ENCODE data around the gene ASB9. TPM values are rescaled to one million over a fixed set of nuclear protein-coding genes. Genes with fewer than 3 reads are reported as not detected.
"Not testable (repeated sequence)": the region's sequence is repeated elsewhere in the genome, so short reads cannot be mapped to it uniquely, and the experiment has no call there.

The ASB9 gene
- total RNA-seq, 1 experiment from 2014 or later: 5.7 TPM

- ChIA-PET POLR2A (ENCODE audit: unreplicated experiment) (no interaction called here), CTCF (no interaction called here)
- no peaks in the 10 kb centered on the region for H3K27me3 ChIP-seq (ENCODE audit: insufficient read depth, low read depth)
- H3K79me2 ChIP-seq (ENCODE audit: low read depth): no peaks in the 10 kb centered on the region
- H4K20me1 ChIP-seq (ENCODE audit: insufficient read depth): no peaks in the 10 kb centered on the region
- H2AFZ ChIP-seq: no peak overlapping the region
- no peak overlapping the region for H3K4me3 ChIP-seq
- intact Hi-C loops (cut with micrococcal nuclease; ENCODE audit: unreplicated experiment): no loop called here
- H3K27ac ChIP-seq: no peak overlapping the region
- no peak for DNase-seq
- no peak overlapping the region for H3K4me2 ChIP-seq
- no peaks in the 10 kb centered on the region for H3K36me3 ChIP-seq (ENCODE audit: low read depth)
- H3K4me1 ChIP-seq (replicated peaks; ENCODE audit: insufficient read depth): no peaks in the 10 kb centered on the region
- no peaks in the 10 kb centered on the region for H3K9me3 ChIP-seq (ENCODE audit: insufficient read depth, low read depth)
- H3F3A ChIP-seq (ENCODE audit: insufficient read depth, low read depth): no peaks in the 10 kb centered on the region
- no TSS peak for BruUV-seq (replicated peaks)
- TF ChIP-seq, protein P1, sequence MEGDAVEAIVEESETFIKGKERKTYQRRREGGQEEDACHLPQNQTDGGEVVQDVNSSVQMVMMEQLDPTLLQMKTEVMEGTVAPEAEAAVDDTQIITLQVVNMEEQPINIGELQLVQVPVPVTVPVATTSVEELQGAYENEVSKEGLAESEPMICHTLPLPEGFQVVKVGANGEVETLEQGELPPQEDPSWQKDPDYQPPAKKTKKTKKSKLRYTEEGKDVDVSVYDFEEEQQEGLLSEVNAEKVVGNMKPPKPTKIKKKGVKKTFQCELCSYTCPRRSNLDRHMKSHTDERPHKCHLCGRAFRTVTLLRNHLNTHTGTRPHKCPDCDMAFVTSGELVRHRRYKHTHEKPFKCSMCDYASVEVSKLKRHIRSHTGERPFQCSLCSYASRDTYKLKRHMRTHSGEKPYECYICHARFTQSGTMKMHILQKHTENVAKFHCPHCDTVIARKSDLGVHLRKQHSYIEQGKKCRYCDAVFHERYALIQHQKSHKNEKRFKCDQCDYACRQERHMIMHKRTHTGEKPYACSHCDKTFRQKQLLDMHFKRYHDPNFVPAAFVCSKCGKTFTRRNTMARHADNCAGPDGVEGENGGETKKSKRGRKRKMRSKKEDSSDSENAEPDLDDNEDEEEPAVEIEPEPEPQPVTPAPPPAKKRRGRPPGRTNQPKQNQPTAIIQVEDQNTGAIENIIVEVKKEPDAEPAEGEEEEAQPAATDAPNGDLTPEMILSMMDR (conservative IDR thresholded peaks at IDR 0.05): no peak
- TF ChIP-seq EZH2 (IDR thresholded peaks at IDR 0.05; ENCODE audit: low read depth): no peak
- H3K9me2 ChIP-seq (ENCODE audit: insufficient read depth): no peaks in the 10 kb centered on the region
Observed at GRCh38 chrX:15203694-15204093, 66.2 kb downstream of the ASB9 start.

DNA sequence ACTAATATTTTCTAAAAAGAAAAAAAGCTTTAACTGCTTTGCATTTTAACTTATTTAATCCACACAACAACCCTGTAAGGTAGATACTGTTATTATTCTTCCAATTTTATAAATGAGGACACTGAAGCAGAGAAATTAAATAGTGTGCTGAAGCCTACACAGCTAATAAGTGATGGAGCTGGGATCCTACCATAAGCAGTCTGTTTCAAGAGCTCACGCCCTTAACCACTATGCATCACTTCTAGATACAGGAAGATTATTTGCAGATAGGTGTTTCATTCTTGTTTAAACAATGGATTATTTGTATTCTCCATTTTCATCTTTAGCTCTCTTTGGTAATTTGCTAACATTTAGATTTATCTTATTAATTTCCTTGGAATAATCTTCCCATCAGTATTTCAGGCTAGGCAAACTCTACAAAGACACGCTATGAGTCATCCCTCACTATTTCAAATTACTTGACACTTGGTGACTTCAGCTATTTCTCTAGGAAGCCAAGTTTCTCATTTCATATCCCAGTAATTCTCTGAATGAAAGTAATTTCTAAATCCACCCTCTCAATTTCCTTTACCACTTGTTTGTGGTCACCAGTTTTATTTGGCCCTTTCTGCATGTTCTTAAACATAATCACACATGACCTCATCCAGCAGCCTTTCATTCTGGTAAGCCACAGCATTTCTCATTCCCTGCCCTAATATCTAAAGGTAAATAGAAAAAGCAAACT lies 67.3 kb downstream of the ASB9 start:
- no TSS peak for BruUV-seq (replicated peaks)
- no peak for TF ChIP-seq EZH2 (IDR thresholded peaks at IDR 0.05; ENCODE audit: low read depth)
- TF ChIP-seq, protein P1 (conservative IDR thresholded peaks at IDR 0.05): no peak
- no peak for DNase-seq
- Histone ChIP-seq H3K4me2 (no peak overlapping the region), H3K27ac (no peak overlapping the region), H2AFZ (no peak overlapping the region), H4K20me1 (ENCODE audit: insufficient read depth) (no peaks in the 10 kb centered on the region), H3K9me2 (ENCODE audit: insufficient read depth) (no peaks in the 10 kb centered on the region), H3K36me3 (ENCODE audit: low read depth) (no peaks in the 10 kb centered on the region), H3K4me3 (no peak overlapping the region), H3K79me2 (ENCODE audit: low read depth) (no peaks in the 10 kb centered on the region), H3K27me3 (ENCODE audit: insufficient read depth, low read depth) (no peaks in the 10 kb centered on the region), H3K4me1 (replicated peaks; ENCODE audit: insufficient read depth) (no peaks in the 10 kb centered on the region), H3F3A (ENCODE audit: insufficient read depth, low read depth) (no peaks in the 10 kb centered on the region), H3K9me3 (ENCODE audit: insufficient read depth, low read depth) (no peaks in the 10 kb centered on the region)
- POLR2A ChIA-PET (ENCODE audit: unreplicated experiment): no interaction called here
- intact Hi-C loops (cut with micrococcal nuclease; ENCODE audit: unreplicated experiment): no loop called here
- CTCF ChIA-PET: no interaction called here

- H3K4me1 ChIP-seq (replicated peaks; ENCODE audit: insufficient read depth): no peaks in the 10 kb centered on the region
- no peak overlapping the region for H3K4me3 ChIP-seq
- H3K79me2 ChIP-seq (ENCODE audit: low read depth): no peaks in the 10 kb centered on the region
- H3K9me3 ChIP-seq (ENCODE audit: insufficient read depth, low read depth): no peaks in the 10 kb centered on the region
- POLR2A ChIA-PET (ENCODE audit: unreplicated experiment): no interaction called here
- no peak overlapping the region for H3K27ac ChIP-seq
- CTCF ChIA-PET: no interaction called here
- H3K9me2 ChIP-seq (ENCODE audit: insufficient read depth): no peaks in the 10 kb centered on the region
- H3K36me3 ChIP-seq (ENCODE audit: low read depth): no peaks in the 10 kb centered on the region
- BruUV-seq (replicated peaks): no TSS peak
- H3K4me2 ChIP-seq: no peak overlapping the region
- no peak overlapping the region for H2AFZ ChIP-seq
- H3F3A ChIP-seq (ENCODE audit: insufficient read depth, low read depth): no peaks in the 10 kb centered on the region
- H4K20me1 ChIP-seq (ENCODE audit: insufficient read depth): no peaks in the 10 kb centered on the region
- no peaks in the 10 kb centered on the region for H3K27me3 ChIP-seq (ENCODE audit: insufficient read depth, low read depth)
- DNase-seq: no peak
- intact Hi-C loops (cut with micrococcal nuclease; ENCODE audit: unreplicated experiment): no loop called here
- TF ChIP-seq EZH2 (IDR thresholded peaks at IDR 0.05; ENCODE audit: low read depth): no peak
- TF ChIP-seq, protein P1 (conservative IDR thresholded peaks at IDR 0.05): no peak
Observed at GRCh38 chrX:15200871-15201270, 69.0 kb downstream of the ASB9 start.

GRCh38 chrX:15198608-15199202 lies 71.2 kb downstream of the ASB9 start:
- intact Hi-C loops (cut with micrococcal nuclease; ENCODE audit: unreplicated experiment); CTCF ChIA-PET; DNase-seq; H3K9me3 ChIP-seq (ENCODE audit: insufficient read depth, low read depth); H3K4me1 ChIP-seq (replicated peaks; ENCODE audit: insufficient read depth); H4K20me1 ChIP-seq (ENCODE audit: insufficient read depth); H3K79me2 ChIP-seq (ENCODE audit: low read depth); H3K27ac ChIP-seq; H3K36me3 ChIP-seq (ENCODE audit: low read depth); BruUV-seq (replicated peaks); H3F3A ChIP-seq (ENCODE audit: insufficient read depth, low read depth); H3K4me3 ChIP-seq; H3K27me3 ChIP-seq (ENCODE audit: insufficient read depth, low read depth); H3K4me2 ChIP-seq; H3K9me2 ChIP-seq (ENCODE audit: insufficient read depth); POLR2A ChIA-PET (ENCODE audit: unreplicated experiment); H2AFZ ChIP-seq: not testable (repeated sequence)

All from PC-9 (cell line).